HG03565 (cell line): ENCODE results near the gene NAV3.

ENCODE experiments used
- ATAC-seq: cut with Tn5 transposase; IDR thresholded peaks from one replicate; pipeline ENCODE4 v1.9.1; 2021; ENCODE audit warnings: mild to moderate bottlenecking, moderate library complexity; ENCODE audit not compliant: unreplicated experiment

NAV3 gene

DNA sequence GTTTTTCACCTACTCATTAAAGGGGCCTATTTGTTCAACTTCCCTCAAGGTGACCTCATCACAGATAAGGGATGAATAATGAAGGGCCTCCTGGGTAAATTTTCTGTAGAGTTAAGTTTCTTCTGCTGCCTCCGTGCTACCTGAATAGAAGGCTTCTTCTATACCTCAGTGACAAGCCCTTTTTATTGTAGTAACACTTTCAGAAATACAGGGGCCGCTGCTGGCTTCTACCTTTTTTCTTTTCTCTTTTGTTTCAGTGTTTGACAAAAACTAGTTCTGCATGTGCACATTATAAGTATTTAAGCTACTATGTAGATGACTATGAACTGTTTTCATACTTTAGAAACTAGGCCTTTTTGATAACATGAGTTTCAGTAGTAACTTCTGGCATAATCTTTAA is 207.0 kb downstream of the NAV3 start:
- ATAC-seq, result no peak

DNA sequence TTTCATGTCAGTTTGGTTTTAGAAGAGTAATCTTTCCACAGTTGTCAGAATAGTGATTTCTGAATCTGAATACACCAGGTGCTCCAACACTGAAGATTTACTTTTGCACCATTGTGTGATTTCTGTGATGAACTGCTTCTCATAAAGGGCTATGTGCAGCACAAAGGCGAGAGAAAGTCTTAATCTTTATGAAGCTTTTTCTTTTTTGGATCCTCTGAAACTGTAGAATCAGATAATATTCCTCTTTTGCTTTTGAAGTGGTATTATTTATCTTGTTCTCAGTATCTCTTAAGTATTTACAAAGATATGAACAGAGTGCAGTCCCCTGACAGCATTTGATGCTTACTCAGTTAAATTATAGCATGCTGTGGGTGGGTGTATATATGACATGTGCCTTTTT is 207.8 kb downstream of the NAV3 start:
- no peak for ATAC-seq

DNA sequence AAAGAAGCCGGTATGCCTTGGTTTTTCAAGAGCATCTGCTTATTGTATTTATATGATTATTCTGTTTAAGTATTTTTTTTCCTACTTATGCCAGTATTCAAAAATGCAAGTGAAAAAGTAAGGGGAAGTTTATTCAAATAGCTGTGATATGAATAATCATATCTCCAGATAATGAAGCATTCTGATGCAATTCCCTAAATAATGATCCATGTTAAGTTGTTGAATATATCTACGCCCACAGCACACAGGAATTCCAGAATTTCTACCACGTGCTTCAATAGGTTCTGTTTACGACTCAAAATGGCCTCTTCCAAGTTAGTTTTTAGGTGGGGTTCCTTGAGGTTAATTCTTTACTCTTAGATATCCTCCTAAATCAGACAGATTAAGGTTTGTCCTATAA is 208.3 kb downstream of the NAV3 start:
- ATAC-seq, result no peak

DNA sequence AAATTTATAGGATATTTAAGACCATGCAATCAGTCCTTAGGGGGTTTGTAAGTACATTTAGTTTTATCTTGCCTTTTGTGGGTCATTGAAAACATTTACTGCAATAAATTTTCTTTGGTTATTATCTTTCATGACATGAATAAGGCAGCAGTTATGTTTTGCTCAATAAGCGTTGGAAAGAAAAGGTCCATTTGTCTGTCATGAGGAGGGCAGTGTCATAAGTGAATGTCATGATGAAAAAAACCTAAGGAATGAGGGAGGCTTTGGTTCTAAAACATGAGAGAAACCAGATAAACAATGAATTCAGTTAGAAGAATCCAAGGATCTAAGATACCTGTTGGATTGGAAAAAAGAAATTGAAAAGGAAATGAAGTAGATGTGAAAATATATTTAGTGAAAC is 209.4 kb downstream of the NAV3 start:
- ATAC-seq, result no peak

DNA sequence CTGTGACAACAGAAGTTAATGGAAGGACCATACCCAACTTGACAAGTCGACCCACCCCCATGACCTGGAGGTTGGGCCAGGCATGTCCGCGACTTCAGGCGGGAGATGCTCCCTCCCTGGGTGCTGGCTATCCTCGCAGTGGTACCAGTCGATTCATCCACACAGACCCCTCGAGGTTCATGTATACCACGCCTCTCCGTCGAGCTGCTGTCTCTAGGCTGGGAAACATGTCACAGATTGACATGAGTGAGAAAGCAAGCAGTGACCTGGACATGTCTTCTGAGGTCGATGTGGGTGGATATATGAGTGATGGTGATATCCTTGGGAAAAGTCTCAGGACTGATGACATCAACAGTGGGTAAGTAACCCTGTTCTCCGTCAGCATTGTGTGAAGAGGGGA is 220.1 kb downstream of the NAV3 start:
- no peak for ATAC-seq

DNA sequence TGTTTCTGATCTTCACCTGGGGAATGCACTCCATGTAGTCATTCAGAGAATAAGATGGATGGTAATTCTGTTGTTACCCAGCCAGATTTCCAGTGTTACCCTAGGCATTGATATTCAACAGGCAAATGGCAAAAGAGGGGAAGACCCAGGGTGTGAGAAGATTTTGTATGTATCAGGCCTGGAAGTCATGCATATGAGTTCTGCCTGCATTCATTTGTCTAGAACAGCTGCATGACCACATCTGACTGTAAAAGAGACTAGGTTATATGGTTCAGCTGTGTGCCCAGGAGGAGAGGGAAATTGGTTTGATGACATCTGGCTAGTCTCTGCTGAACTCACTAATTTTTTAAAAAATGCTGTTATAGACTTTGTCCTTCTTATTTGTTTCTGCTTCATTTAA is 224.9 kb downstream of the NAV3 start:
- ATAC-seq, result no peak

DNA sequence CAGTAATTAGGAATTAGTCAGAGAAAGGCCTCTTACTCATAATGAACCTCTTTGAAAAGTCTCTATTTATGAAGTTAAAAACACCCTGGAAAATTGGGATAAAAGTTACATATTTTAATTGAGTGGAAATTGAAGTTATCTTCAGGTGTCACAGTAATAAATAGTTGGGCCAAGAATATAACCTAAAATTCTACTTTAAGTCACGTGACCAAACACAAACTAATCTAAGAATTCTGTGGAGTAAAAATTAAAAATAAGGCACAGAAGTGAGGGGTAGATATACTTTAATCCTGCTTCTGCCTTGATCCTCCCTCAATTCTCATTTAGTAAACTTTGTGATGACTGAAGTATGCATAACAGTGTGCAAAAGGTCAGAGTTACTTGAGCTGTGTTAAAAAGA is 226.4 kb downstream of the NAV3 start:
- ATAC-seq, result no peak

DNA sequence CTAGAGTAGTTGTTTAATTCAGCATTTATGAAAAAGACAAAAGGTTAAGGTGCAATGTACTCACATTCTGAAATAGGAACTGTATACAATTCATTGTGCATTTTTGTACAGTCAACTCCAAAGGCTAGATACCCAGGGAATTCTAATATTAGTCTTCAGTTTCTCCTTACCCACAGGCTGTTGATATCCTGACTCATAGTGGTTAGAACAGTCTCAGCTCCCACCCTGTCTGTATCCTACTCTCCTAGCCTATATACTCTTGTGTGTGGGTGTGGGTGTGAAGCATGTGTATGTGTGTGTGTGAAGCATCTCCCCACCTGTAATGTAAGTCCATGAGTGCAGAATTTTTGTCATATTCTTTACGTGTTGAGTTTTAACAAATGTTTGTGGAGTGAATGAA is 229.5 kb downstream of the NAV3 start:
- ATAC-seq, result no peak

DNA sequence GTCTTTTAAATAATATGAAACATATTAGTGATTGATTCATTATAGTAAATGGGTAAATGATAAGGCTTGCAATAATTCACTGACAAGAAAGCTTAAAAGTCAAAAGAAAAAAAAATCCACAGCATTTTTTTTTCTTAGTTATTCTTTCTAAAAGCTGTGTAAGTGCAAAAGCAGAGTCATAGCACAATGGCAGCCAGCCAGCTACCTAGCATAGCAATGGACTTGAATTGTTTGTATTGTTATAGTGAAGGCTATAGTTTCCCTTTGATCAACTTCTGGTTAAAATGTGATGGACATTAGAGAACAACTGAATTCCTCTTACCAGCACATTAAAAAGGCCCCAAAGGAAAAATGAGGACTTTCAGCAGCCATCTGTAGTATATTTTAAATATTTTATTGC is 232.1 kb downstream of the NAV3 start:
- no peak for ATAC-seq

DNA sequence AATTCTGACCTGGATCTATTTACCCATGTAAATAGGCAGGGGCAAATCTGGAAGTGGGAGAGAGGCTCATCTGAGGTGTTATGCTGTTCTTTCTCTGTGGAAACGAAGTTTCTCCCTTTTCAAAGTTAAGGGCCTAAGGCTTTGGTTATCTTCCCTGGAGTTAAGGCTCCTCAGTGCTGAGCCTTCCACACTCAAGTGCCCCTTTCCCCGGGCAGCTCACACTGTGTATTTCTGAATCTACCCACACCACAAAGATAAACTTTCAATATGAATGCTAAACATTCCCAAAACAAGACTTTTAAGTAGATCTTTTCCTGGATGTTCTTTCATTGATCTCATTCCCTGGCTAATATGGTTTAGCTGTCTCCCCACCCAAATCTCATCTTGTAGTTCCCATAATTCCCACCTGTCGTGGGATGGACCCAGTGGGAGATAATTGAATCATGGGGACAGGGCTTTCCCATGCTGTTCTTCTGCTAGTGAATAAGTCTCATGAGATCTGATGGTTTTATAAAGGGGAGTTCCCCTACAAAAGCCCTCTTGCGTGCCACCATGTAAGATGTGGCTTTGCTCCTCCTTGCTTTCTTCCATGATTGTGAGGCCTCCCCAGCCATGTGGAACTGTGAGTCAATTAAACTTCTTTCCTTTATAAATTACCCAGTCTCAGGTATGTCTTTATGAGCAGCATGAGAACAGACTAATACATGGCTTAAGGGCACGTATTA is 251.1 kb downstream of the NAV3 start:
- no peak for ATAC-seq

DNA sequence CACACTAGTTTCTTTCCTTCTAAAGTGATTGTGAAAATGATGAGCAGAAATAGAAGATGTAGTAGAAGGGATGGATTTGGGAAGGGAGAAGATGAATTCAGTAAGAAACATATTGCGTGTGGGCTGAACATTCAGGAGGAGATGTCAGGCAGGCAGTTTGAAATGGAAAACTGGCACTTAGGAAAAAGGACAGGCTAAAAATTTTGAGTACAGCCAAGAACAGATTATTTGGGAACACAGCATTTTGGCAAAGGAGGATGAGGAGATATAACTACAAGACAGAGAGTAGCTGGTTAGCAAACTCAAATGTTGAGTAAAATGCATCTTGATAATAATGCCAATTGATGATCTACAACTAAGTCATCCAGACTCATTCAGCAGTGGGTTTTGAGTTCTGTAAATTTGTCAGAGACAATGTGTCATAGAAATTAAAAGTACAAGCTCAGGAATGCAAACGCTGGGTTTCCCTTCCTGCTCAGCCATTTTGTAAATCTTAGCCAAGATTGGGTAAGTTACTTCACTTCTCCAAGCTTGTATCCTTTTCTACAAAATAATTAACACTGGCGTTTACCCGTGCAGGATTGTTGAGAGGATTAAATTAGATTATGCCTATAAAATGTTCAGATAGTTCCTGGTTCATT is 255.0 kb downstream of the NAV3 start:
- ATAC-seq, result no peak

DNA sequence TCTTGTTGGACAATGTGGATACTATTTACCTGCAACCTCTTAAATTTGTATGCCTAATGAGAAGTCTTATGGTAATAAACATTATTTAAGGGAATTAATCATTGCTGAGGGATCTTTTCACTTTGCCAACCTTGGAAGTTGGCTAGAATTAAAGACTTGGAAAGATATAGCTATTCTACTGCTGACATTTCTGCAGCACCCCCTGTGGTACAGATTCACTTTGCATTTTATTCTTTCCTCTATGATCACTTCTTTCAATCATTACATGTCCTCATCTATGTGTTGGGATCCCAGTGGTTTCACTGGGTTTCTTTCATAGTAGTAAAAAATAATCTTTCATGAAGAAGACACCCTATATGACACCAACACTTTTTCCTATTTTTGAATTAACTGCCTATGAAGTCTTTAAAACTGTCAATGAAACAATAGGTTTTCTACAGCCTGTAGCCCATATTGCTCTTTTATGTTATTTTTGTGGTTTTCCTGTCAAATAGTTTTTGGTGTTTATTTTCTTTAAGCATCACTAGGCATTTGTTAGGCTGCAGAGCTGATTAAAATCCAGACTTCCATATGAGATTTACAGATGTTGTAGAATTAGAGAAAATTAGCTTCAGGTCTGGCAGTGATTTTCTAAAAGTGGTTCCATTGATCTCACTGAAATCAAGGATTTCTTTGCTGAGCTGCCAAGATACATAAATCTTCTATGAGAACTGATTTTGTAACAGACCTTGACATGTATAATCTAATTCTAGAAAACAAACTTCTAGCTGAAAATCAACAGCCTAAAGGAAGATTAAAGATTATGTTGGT is 256.1 kb downstream of the NAV3 start:
- ATAC-seq, result no peak

DNA sequence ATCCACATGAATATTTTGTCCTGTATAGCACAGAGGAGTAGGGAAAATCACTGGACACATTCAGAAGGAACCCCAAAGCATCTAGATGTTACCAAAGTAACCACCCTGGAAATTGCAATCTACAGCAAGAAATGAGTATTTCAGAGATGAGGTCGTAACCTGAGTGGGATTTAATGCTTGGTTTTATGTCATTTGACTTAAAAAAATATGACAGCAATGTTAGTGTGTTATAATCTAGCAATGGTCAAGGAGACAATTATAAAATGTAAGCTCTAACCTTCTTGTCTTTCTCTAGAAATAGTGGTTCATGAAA is 256.6 kb downstream of the NAV3 start:
- ATAC-seq, result no peak

DNA sequence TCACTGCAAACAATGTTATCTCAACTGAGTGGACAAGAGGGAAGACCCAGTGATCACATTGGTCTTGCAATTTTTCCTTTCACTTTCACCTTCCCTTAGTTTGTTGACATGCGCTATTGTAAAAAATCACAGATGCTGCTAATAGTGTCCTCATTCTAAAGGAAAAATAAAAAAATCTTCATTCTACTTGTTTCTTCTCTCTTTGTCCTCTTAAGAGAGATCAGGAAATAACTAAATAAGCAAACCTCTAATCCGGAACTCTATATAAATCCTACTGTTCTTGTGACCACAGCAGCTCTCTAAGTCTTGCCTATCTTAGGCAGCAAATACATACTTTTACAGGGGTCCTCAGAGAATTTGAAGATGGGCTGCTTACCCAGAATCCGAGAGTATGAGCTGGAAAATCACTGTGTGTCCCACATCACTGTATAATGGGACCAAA is 257.7 kb downstream of the NAV3 start:
- ATAC-seq, result no peak

DNA sequence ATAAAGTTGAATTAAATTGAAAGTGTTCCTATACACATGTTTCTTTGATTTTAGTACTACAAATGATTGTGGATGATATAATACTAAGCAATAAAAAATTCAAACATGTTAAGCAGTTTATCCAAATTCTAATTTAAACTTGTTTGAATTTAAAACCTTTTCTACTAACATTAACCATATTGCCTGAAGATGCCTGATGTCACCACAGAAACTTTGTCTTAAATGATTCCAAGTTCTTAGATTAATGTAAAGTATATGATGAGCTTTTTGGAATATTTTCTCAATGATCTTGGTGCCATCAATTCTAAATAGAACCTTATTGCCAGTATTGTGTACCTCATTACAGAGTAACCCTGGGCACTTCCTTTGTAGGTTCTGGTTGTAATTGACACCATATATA is 259.6 kb downstream of the NAV3 start:
- ATAC-seq, result no peak

DNA sequence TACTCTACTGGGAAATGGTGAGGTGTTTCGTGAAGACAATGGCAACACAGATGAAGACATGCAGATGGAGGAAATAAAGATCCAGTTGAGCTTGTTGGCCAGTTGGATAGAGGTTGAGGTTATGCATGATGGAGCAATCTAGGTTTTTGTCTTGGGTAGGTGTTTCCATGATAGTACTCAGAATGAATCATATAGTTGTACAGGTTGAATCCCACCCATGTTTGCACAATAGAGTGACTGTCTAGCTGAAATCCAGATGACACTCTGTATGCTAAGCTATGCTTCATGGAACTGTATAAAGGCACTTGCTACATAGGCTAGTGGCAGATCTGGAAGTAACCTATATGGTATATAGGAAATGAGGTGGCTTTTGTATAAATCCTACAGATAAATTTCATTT is 264.9 kb downstream of the NAV3 start:
- no peak for ATAC-seq

DNA sequence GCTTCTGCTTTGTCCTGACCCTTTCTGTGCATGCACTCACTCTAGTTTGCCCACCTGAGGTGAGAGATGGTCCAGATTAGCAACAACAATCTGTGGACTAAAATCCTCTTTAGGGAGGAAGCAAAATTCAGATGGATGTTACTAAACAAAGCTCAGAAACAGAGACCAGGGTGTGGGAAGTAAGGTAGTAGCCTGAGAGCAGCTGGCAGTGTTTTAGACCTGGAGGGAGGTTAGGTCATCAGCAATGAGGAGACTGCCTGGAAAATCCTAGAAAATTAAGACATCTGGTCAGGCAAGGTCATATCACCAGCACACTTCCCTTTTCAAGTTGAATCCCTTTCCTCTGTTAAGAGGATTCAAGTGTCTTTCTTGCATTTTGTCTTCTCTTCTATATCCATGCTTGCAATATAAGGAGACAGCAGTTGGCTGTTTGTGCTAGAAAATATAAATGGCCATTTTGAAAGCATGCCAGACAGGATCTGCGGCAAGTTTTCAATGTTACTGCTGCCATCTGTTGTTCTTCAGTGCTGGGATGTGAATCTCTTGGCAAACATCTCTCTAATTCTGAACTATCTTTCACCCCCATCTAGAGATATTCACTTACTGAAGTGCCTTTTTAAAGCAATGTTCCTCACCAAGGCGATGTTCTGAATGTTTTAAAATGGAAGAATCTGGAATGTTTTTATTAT is 266.4 kb downstream of the NAV3 start:
- ATAC-seq, result no peak

DNA sequence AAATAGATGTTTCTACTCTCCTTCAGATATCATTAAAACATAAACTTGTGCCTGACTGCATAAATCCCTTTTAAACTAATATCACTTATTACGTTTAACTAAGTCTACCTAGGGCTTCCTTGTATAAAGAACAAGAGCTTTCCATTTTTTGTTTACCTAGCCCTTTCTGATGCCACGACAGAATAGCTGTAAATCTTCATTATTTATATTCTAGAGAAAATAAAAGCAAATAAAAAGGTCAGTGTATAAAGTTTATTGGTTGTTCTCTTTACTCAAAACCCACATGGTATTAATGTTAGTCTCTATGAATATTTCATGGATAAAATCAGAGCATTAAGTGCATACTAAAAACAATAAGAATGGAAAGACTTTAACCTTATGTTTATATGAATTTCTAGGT is 269.1 kb downstream of the NAV3 start:
- no peak for ATAC-seq

DNA sequence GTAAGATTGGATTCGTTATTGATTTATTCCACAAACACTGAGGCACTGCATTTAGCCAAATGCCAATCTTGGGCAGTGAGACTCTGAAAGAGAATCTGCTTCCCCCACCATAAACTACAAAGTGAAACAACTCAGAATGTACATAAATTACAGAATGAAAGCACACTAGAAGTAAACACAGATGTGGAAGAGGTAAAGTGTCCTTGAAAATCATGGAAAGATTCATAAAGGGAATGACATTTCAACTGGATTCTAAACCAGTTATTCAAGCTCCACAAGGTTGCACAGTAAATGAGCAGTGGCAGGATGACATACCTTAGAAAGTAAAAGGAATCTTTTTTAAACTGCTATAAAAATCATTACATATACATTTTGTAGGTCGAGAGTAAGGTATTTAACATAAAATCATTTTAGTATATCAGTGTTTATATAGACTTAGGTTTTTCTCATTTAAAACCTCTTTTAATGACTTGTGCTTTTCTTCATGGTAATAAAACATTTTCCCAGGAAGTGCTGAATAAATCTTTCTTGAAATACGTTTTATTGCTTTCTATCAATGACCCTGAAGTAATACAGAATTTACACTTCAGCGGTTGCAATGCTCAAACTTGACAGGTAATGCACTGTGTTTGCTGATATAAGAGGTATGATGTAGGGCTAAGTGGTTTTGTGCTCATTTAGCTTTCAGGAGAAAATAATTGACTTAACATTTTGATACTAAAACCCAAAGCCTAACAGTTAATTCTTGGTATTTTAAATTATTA is 270.6 kb downstream of the NAV3 start:
- no peak for ATAC-seq

DNA sequence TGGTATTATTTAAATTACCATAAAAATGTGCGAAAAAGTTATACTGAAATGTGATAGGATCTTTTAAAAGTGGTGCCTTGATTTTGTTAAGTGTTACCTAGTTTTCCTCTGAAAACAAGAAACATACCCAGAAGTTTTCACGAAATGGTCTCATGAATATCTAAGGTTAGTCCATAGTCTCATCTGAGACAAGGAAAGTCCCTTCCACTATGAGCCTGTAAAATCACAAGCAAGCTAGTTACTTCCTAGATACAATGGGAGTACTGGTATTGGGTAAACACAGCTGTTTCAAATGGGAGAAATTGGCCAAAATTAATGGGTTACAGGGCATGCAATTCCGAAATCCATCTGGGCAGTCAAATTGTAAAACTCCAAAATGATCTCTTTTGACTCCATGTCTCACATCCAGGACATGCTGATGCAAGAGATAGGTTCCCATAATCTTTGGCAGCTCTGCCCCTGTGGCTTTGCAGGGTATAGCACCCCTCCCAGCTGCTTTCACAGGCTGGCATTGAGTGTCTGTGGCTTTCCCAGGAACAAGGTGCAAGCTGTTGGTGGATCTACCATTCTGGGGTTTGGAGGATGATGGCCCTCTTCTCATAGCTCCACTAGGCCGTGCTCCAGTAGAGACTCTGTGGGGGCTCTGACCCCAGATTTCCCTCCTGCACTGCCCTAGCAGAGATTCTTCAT is 271.4 kb downstream of the NAV3 start:
- ATAC-seq, result no peak
